ENCODE data around the gene SFXN5.
A peak's percentile ranks its signal among the peaks of the same experiment; 100 is the strongest.
"Not testable (repeated sequence)": the region's sequence is repeated elsewhere in the genome, so short reads cannot be mapped to it uniquely, and the experiment has no call there.

The SFXN5 gene

DNA sequence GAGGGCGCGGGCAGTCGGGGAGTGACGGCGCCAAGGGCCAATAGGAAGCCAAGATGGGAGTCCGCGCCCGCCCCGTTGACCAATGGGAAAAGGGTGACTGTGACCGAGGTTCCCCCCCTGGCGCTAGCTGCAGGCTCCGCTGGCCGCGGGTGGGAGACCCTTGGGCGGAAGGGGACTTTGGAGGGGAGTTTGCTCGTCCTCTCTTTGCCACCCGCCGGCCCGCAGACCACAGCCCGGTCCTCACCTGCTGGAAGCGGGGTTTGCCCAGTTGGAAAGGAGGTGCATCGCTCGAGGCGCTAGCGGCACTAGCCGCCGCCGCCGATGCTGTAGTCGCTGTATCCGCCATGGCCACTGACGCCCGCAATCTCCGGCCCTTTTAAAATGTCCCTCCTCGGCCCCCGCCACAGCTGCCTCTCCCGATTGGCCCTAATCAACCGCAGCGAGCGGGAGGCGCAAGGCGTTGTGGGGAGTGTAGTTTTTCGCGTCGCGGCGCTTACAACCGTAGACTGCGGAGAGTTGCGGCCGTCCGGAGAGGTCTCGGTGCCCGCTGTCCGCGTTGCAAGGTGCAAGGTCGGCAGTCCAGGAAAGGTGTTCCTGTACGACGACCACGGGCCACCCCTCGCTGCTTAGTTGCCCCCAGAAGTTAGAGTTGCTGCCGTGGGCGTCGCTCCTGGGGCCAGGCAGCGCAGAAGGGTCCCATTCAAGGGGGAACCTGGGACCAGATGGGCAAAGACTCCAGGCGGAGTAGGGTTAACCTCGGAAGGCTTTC is at the start of gene SFXN5:
Gene SFXN5 (minus strand): TSS at position 353 of the 769 bp plus-strand sequence. CDS start 7 bp downstream, at position 346.
- peak; percentile 94 for DNase-seq (ENCODE audit: low spot score)

DNA sequence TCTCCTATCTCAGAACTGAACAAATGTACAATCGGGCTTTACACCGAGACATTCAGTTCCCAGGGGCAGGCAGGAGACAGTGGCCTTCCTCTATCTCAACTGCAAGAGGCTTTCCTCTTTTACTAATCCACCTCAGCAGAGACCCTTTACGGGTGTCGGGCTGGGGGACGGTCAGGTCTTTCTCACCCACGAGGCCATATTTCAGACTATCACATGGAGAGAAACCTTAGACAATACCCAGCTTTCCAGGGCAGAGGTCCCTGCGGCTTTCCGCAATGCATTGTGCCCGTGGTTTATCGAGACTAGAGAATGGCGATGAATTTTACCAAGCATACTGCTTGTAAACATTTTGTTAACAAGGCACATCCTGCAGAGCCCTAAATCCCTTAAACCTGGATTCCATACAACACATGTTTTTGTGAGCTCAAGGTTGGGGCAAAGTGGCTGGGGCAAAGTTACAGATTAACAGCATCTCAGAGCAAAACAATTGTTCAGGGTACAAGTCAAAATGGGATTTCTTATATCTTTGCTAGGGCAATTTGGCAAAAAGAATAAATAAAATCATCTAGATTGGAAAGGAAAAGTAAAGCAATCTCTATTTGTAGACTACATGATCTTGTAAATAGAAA is 48.2 kb upstream of the SFXN5 start:
- DNase-seq (ENCODE audit: low spot score): not testable (repeated sequence)

- no peak for DNase-seq (ENCODE audit: low spot score)
Observed at GRCh38 chr2:73117441-73117840, 45.9 kb upstream of the SFXN5 start.

GRCh38 chr2:73116182-73116960 is 44.9 kb upstream of the SFXN5 start:
- DNase-seq (ENCODE audit: low spot score): no peak

DNA sequence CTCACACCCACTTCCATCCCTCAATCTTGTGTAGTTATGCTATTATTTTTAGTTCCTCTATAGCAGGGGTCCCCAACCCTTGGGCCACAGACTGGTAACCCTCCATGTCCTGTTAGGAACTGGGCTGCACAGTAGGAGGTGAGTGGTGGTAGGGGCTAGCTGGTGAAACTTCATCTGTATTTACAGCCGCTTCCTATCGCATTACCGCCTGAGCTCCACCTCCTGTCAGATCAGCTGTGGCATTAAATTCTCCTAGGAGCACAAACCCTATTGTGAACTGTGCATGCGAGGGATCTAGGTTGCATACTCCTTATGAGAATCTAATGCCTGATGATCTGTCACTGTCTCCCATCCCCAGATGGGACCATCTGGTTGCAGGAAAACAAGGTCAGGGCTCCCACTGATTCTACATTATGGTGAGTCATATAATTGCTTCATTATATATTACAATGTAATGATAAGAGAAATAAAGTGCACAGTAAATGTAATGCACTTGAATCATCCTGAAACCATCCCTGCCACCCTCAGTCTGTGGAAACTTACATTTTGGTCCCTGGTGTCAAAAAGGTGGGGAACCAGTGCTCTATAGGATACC is 42.9 kb upstream of the SFXN5 start:
- no peak for DNase-seq (ENCODE audit: low spot score)

GRCh38 chr2:73112913-73113854 is 41.7 kb upstream of the SFXN5 start, which contains the start of gene RAB11FIP5:
TSS of gene RAB11FIP5 (minus strand) at chr2:73112948. CDS start at chr2:73112777, 171 bp downstream.
- peak; percentile 17 for DNase-seq (ENCODE audit: low spot score)

GRCh38 chr2:73112026-73112912 is 40.8 kb upstream of the SFXN5 start:
- no peak for DNase-seq (ENCODE audit: low spot score)

GRCh38 chr2:73111073-73112025 is 39.8 kb upstream of the SFXN5 start:
- DNase-seq (ENCODE audit: low spot score): no peak

GRCh38 chr2:73110168-73111072 is 38.9 kb upstream of the SFXN5 start:
- DNase-seq (ENCODE audit: low spot score): no peak

- no peak for DNase-seq (ENCODE audit: low spot score)
Observed at GRCh38 chr2:73109431-73110167, 38.1 kb upstream of the SFXN5 start.

DNA sequence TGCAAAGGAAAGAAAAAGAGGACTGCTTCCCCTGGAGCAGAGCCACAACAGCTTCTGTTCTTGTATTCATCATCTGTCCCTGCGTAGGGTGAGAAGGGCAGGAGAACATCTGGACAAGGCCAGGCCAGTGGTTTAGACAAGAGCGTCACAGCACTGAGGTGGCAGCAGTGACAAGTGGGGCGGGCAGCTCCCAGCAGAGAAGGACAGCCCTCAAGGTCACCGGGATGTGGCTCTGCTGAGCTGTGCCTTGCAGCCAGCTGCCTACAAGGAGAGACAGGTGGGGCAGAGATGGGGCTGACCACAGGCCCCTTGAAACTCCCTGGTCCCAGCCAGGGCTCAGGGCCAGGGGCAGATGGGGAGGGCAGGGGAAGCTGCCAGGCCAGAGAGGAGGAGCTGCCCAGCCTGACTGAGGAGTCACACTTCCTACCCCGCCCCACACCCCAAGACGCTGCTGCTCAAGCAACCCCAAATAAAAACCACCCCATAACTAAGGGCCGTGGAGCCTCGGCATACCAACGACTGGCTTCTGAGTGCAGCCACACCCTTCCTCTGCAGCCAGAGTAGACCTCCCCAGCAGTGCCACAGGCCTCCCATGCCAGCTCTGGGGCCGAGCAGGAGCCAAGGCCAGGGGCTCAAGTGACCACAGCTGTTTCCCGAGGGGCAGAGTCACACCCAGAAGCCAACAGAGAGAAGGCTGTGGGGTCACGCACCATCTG is 35.9 kb upstream of the SFXN5 start:
- no peak for DNase-seq (ENCODE audit: low spot score)

- DNase-seq (ENCODE audit: low spot score): no peak
Observed at GRCh38 chr2:73106791-73107190, 35.3 kb upstream of the SFXN5 start.

DNA sequence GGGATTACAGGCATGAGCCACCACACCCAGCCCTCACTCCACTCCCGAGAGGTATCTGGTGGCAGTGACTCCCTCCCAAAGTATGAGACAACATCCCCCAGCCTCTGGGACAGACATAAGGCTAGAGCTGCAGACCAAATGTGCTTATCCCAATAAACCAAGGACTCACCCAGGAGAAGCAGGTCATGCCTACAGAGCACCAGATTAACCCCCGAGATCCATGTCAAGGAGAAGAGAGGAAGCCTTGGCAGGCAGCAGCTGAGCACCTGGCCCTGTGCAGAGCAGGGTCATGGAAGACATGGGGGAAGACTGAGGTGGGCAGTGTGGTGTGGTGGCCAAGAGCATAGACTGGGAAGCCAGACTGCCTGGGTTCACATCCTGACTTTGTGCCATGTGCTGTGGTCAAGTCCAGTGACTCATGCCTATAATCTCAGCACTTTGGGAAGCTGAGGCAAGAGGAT is 34.0 kb upstream of the SFXN5 start:
- DNase-seq (ENCODE audit: low spot score): no peak

- DNase-seq (ENCODE audit: low spot score): no peak
Observed at GRCh38 chr2:73104933-73105332, 33.4 kb upstream of the SFXN5 start.

DNA sequence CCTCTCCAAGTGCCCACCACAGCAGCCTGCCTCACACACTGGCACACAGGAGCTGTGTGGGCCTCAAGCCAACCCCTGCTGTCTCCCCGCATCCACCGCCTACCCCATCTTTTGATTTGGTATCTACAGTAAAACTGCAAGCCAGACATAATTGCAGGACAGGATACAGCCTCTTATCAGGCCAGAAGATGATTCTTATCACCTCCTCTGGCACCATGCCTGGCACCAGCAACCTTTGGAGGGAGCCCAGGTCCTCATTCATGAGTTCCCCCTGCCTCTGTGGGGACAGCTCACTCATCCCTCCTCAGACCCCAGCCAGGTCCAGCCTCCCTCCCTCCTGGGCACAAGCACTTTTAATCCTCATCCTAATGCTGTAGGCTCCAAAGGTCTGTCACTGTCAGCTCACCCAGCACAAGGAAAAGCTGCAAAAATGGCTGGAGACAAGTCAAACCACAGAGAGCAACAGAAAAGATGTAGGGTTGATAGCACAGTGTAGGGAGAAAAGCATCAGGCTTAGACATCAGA is 31.6 kb upstream of the SFXN5 start:
- no peak for DNase-seq (ENCODE audit: low spot score)

- DNase-seq (ENCODE audit: low spot score): no peak
Observed at GRCh38 chr2:73101626-73102256, 30.2 kb upstream of the SFXN5 start.

All from COLO829 (cell line).